GM21447 (cell line): ENCODE results near the gene RLIM.

Source experiments
- ATAC-seq: cut with Tn5 transposase; IDR thresholded peaks from one replicate; pipeline ENCODE4 v1.9.1; 2021; ENCODE audit not compliant: unreplicated experiment

RLIM gene

DNA sequence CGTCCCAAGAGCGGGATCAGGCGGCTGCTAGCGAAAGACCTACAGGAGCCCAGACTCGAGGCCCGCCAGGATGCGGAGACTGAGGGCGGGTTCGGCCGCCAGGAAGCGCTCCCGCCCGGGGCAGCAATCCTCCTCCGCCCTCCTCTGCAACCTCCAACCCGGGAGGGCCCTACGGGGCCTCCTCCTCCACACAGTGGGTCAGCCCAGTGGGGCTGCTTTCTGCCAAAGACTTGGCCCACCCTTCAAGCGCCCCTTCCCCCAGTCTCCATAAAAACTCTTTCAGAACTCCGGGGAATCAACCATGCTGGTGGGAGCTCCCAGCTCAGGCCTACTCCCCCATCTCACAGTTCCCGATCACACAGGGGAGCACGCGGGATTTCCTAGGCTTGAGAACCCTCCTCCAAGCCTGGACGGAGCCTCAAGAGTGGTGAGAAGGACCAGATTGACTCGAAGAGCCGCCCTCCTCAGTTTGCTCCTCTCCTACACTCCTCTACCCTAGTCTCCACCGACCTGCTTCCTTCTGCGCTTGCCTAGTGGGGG, 77.5 kb downstream of the RLIM start:
- ATAC-seq: peak; percentile 23

- peak; percentile 65 for ATAC-seq
Measured at GRCh38 chrX:74536152-74536831, 78.1 kb downstream of the RLIM start.

GRCh38 chrX:74535408-74536151, 78.8 kb downstream of the RLIM start:
- ATAC-seq: peak; percentile 38
